Measurements from ENCODE around the gene TMEM52. TPM values are rescaled to one million over a fixed set of nuclear protein-coding genes. Genes with fewer than 3 reads are reported as not detected.

TMEM52 gene
- total and polyA plus RNA-seq, 2 of the 13 experiments (the other 11 are each of a cell fraction or from before 2014, with no cell fraction given) = 13.2 to 18.7 TPM

DNA sequence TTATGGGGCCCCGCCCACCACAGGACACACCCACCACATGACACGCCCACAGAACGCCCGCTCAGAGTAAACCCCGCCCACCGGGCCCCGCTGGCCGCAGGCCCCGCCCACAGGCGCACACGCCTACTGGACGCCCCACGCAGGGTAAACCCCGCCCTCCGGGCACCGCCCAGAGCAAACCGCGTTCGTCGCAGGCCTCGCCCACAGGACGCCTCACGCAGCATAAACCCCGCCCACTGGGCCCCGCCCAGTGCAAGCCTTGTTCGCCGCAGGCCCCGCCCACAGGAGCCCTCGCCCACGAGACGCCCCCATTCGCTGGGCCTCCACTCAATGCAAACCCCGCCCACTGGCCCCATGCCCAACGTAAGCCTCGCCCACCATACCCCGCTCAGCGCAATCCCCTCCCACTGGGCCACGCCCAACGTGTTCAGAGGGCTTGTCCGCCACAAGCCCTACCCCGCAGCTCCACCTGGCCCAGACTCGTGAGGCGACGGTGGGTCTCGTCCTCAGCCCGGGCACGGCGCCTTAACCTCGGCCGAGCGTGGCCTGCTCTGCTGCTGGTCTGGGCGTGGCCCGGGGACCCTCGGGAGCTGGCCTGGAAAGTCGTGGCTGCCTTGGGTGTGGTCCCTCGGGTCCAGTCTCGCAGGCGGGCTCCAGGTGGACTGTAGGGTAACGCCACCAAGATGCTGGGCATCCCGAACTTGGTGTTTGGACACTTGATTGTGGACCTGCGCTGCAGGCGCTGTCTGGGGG lies 401 bp upstream of the TMEM52 start (continued):
- TF ChIP-seq ZNF501 (CRISPR knock-in tag; IDR thresholded peaks at IDR 0.05) = peak; percentile 69
- TF ChIP-seq TAF1 (CRISPR knock-in tag; IDR thresholded peaks at IDR 0.05) = peak; percentile 73
- peak; percentile 50; the same call in 1 of the 2 replicates for TF ChIP-seq ZNF331 (CRISPR knock-in tag; IDR thresholded peaks at IDR 0.05)
- TF ChIP-seq SP4 (CRISPR knock-in tag; IDR thresholded peaks at IDR 0.05) = peak; percentile 98
- TF ChIP-seq, protein P1, sequence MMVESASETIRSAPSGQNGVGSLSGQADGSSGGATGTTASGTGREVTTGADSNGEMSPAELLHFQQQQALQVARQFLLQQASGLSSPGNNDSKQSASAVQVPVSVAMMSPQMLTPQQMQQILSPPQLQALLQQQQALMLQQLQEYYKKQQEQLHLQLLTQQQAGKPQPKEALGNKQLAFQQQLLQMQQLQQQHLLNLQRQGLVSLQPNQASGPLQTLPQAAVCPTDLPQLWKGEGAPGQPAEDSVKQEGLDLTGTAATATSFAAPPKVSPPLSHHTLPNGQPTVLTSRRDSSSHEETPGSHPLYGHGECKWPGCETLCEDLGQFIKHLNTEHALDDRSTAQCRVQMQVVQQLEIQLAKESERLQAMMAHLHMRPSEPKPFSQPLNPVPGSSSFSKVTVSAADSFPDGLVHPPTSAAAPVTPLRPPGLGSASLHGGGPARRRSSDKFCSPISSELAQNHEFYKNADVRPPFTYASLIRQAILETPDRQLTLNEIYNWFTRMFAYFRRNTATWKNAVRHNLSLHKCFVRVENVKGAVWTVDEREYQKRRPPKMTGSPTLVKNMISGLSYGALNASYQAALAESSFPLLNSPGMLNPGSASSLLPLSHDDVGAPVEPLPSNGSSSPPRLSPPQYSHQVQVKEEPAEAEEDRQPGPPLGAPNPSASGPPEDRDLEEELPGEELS (CRISPR knock-in tag; IDR thresholded peaks at IDR 0.05) = peak; percentile 38; the same call in 1 of the 2 replicates
- TF ChIP-seq ZC3H13 (CRISPR knock-in tag; IDR thresholded peaks at IDR 0.05) = peak; percentile 77; the same call in 1 of the 2 replicates
- TF ChIP-seq ZFY (CRISPR knock-in tag; IDR thresholded peaks at IDR 0.05) = peak; percentile 64; the same call in 1 of the 2 replicates
- no peak; the same call in 1 of the 2 replicates for TF ChIP-seq ZFP36L2 (CRISPR knock-in tag; IDR thresholded peaks at IDR 0.05)
- peak; percentile 86 for TF ChIP-seq HOXD1 (CRISPR knock-in tag; IDR thresholded peaks at IDR 0.05)
- TF ChIP-seq U2AF1 (optimal IDR thresholded peaks at IDR 0.05; ENCODE audit: low read depth, low read length) = no peak
- peak; percentile 85 for TF ChIP-seq RBFOX2 (IDR thresholded peaks at IDR 0.05; ENCODE audit: low read depth, low read length)
- TF ChIP-seq RFXAP (CRISPR knock-in tag; IDR thresholded peaks at IDR 0.05; ENCODE audit: borderline replicate concordance) = peak; percentile 85; the same call in 1 of the 2 replicates
- TF ChIP-seq DZIP1 (CRISPR knock-in tag; IDR thresholded peaks at IDR 0.05) = peak; percentile 63; the same call in 1 of the 2 replicates
- TF ChIP-seq, protein P2, sequence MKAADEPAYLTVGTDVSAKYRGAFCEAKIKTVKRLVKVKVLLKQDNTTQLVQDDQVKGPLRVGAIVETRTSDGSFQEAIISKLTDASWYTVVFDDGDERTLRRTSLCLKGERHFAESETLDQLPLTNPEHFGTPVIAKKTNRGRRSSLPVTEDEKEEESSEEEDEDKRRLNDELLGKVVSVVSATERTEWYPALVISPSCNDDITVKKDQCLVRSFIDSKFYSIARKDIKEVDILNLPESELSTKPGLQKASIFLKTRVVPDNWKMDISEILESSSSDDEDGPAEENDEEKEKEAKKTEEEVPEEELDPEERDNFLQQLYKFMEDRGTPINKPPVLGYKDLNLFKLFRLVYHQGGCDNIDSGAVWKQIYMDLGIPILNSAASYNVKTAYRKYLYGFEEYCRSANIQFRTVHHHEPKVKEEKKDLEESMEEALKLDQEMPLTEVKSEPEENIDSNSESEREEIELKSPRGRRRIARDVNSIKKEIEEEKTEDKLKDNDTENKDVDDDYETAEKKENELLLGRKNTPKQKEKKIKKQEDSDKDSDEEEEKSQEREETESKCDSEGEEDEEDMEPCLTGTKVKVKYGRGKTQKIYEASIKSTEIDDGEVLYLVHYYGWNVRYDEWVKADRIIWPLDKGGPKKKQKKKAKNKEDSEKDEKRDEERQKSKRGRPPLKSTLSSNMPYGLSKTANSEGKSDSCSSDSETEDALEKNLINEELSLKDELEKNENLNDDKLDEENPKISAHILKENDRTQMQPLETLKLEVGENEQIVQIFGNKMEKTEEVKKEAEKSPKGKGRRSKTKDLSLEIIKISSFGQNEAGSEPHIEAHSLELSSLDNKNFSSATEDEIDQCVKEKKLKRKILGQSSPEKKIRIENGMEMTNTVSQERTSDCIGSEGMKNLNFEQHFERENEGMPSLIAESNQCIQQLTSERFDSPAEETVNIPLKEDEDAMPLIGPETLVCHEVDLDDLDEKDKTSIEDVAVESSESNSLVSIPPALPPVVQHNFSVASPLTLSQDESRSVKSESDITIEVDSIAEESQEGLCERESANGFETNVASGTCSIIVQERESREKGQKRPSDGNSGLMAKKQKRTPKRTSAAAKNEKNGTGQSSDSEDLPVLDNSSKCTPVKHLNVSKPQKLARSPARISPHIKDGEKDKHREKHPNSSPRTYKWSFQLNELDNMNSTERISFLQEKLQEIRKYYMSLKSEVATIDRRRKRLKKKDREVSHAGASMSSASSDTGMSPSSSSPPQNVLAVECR (CRISPR knock-in tag; IDR thresholded peaks at IDR 0.05; ENCODE audit: borderline replicate concordance) = peak; percentile 52; the same call in 1 of the 2 replicates
- no peak for TF ChIP-seq CCDC6 (CRISPR knock-in tag; IDR thresholded peaks at IDR 0.05)
- peak; percentile 45; the same call in 1 of the 2 replicates for TF ChIP-seq ZSCAN31 (CRISPR knock-in tag; IDR thresholded peaks at IDR 0.05; ENCODE audit: low read depth)
- 0 out of 2 replicates have a peak, but pooled peaks have one; percentile 10 for TF ChIP-seq BHLHE40 (IDR thresholded peaks at IDR 0.05; ENCODE audit: low read length)
- peak; percentile 30; the same call in 1 of the 2 replicates for TF ChIP-seq FOXA3 (CRISPR knock-in tag; IDR thresholded peaks at IDR 0.05)
- TF ChIP-seq ZBTB38 (CRISPR knock-in tag; IDR thresholded peaks at IDR 0.05) = peak; percentile 76; the same call in 1 of the 2 replicates
- no peak for TF ChIP-seq WIZ (CRISPR knock-in tag; IDR thresholded peaks at IDR 0.05)
